ENCODE data around the gene GALNT10.

GALNT10 gene

DNA sequence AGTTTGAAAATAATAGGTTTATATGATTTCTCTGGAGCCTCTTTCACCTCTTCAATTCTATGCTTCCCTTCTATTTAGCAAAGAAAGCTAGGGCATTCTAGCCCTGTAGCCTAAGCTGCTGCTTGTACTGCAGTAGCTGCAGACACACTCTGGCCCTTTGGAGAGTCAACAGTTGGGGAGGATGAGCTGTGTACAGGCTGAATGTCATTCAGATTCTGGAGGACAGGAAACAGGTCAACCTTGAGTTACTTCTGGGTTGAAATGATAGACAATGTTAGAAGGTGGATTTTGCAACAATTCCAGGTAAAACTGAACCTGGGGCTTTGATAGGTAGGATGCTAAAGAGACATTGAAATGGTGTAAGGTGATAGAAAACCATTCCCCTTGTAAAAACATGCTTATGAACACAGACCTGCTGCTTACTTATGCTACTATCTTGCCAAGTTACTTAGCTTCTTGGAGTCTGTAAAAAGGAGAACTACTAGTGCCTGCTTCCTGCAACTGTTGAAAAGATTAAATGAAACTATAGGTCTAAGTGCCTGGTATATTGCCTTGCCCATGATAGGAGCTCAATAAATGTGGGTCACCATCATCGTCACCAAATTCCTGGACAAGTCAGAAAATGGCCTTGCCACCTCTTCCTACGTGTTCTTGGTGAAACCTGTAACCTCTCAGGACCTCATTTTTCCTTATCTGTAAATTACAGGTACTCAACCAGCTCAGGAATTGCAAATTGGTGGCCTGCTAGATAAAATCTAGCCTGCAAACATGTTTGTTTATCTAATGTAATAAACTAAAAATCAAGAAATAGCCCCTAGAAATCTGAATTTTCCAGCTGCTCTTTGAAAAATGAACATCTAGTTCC is 83.7 kb downstream of the GALNT10 start:
- Histone ChIP-seq H3K27ac (ENCODE audit: low read depth in 2 of 2, low read length in 2 of 2) (no peak overlapping the region), H3K4me1 (ENCODE audit: control insufficient read depth in 2 of 2, insufficient read depth in 2 of 2, low read length in 2 of 2) (peaks cover 4 to 18% of the 10 kb centered on the region in 2 donors), H3K9me3 (ENCODE audit: control insufficient read depth in 2 of 2, low read length in 2 of 2) (no peaks in the 10 kb centered on the region), H3K4me3 (ENCODE audit: low read length in 2 of 2) (no peak overlapping the region), H3K9ac (ENCODE audit: low read depth in 1 of 2, low read length in 2 of 2) (no peak overlapping the region), H3K36me3 (ENCODE audit: control insufficient read depth in 2 of 2, insufficient read depth in 2 of 2, low read length in 2 of 2) (no peaks in the 10 kb centered on the region), H3K27me3 (ENCODE audit: control insufficient read depth in 2 of 2, insufficient read depth in 2 of 2, low read length in 2 of 2) (no peaks in the 10 kb centered on the region)

DNA sequence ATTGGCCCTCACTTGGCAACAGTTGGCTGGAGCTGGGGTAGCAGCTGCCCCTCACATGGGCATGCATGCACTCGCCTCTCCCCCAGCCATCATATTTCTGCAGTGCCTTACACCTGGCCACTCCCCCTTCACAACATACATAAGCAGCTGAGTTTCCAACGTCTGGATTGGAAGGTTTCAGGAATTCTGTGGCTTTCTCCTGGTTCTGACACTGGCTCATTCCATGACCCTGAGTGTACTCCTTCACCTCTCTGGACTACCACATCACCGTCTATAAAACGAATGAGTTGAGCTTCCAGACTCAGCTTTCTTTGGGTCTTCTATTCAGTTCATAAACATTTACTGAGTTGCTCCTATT is 84.3 kb downstream of the GALNT10 start:
- no peaks in the 10 kb centered on the region for H3K9me3 ChIP-seq (ENCODE audit: control insufficient read depth in 2 of 2, low read length in 2 of 2)
- peaks cover 4 to 18% of the 10 kb centered on the region in 2 donors for H3K4me1 ChIP-seq (ENCODE audit: control insufficient read depth in 2 of 2, insufficient read depth in 2 of 2, low read length in 2 of 2)
- H3K4me3 ChIP-seq (ENCODE audit: low read length in 2 of 2), result no peak overlapping the region
- H3K27ac ChIP-seq (ENCODE audit: low read depth in 2 of 2, low read length in 2 of 2), result no peak overlapping the region
- H3K27me3 ChIP-seq (ENCODE audit: control insufficient read depth in 2 of 2, insufficient read depth in 2 of 2, low read length in 2 of 2), result no peaks in the 10 kb centered on the region
- H3K9ac ChIP-seq (ENCODE audit: low read depth in 1 of 2, low read length in 2 of 2), result no peak overlapping the region
- H3K36me3 ChIP-seq (ENCODE audit: control insufficient read depth in 2 of 2, insufficient read depth in 2 of 2, low read length in 2 of 2), result no peaks in the 10 kb centered on the region

- H3K27me3 ChIP-seq (ENCODE audit: control insufficient read depth in 2 of 2, insufficient read depth in 2 of 2, low read length in 2 of 2), result no peaks in the 10 kb centered on the region
- no peak overlapping the region for H3K27ac ChIP-seq (ENCODE audit: low read depth in 2 of 2, low read length in 2 of 2)
- H3K4me1 ChIP-seq (ENCODE audit: control insufficient read depth in 2 of 2, insufficient read depth in 2 of 2, low read length in 2 of 2), result peaks cover 4 to 18% of the 10 kb centered on the region in 2 donors
- H3K4me3 ChIP-seq (ENCODE audit: low read length in 2 of 2), result no peak overlapping the region
- no peaks in the 10 kb centered on the region for H3K9me3 ChIP-seq (ENCODE audit: control insufficient read depth in 2 of 2, low read length in 2 of 2)
- no peak overlapping the region for H3K9ac ChIP-seq (ENCODE audit: low read depth in 1 of 2, low read length in 2 of 2)
- no peaks in the 10 kb centered on the region for H3K36me3 ChIP-seq (ENCODE audit: control insufficient read depth in 2 of 2, insufficient read depth in 2 of 2, low read length in 2 of 2)
These were observed 85.0 kb downstream of the GALNT10 start for GRCh38 chr5:154275566-154275965.

DNA sequence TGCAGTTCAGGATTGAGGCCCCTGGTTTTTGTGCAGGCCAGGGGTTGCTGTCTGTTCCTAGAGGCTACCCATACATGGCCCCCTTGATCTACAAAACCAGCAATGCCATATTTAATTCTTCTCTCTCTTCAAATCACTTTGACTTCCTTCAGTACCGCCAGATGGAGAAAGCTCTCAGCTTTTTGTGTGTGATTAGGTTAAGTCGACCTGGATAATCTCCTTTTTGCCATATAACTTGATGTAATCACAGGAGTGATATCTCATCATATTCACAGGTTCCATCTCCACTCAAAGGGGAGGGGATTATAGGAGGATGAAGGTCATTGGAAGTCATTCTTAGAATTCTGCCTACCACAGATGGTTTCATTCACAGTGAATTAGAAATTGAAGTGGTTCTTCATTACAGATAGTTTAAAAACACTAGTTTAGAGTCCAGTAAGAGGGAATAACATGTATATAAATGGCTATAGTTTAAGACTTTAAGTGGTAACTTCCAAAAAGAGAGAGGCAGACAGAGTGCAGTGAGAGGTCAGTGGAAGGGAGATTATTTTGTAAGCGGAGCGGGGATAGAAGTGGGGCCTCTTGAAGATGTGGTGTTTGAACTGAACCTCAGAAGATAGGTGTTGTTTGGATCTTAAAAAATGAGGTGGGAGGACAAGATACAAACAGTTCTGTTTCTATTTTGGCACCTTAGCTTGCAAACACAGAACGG is 85.9 kb downstream of the GALNT10 start:
- H3K9me3 ChIP-seq (ENCODE audit: control insufficient read depth in 2 of 2, low read length in 2 of 2), result no peaks in the 10 kb centered on the region
- H3K27me3 ChIP-seq (ENCODE audit: control insufficient read depth in 2 of 2, insufficient read depth in 2 of 2, low read length in 2 of 2), result no peaks in the 10 kb centered on the region
- H3K36me3 ChIP-seq (ENCODE audit: control insufficient read depth in 2 of 2, insufficient read depth in 2 of 2, low read length in 2 of 2), result no peaks in the 10 kb centered on the region
- H3K4me3 ChIP-seq (ENCODE audit: low read length in 2 of 2), result no peak overlapping the region
- no peak overlapping the region for H3K9ac ChIP-seq (ENCODE audit: low read depth in 1 of 2, low read length in 2 of 2)
- H3K27ac ChIP-seq (ENCODE audit: low read depth in 2 of 2, low read length in 2 of 2), result no peak overlapping the region
- peaks cover 4 to 18% of the 10 kb centered on the region in 2 donors for H3K4me1 ChIP-seq (ENCODE audit: control insufficient read depth in 2 of 2, insufficient read depth in 2 of 2, low read length in 2 of 2)

GRCh38 chr5:154276973-154277331 is 86.4 kb downstream of the GALNT10 start:
- Histone ChIP-seq H3K4me1 (ENCODE audit: control insufficient read depth in 2 of 2, insufficient read depth in 2 of 2, low read length in 2 of 2) (peaks cover 4 to 18% of the 10 kb centered on the region in 2 donors), H3K27me3 (ENCODE audit: control insufficient read depth in 2 of 2, insufficient read depth in 2 of 2, low read length in 2 of 2) (no peaks in the 10 kb centered on the region), H3K27ac (ENCODE audit: low read depth in 2 of 2, low read length in 2 of 2) (no peak overlapping the region), H3K36me3 (ENCODE audit: control insufficient read depth in 2 of 2, insufficient read depth in 2 of 2, low read length in 2 of 2) (no peaks in the 10 kb centered on the region), H3K9ac (ENCODE audit: low read depth in 1 of 2, low read length in 2 of 2) (no peak overlapping the region), H3K4me3 (ENCODE audit: low read length in 2 of 2) (no peak overlapping the region), H3K9me3 (ENCODE audit: control insufficient read depth in 2 of 2, low read length in 2 of 2) (no peaks in the 10 kb centered on the region)

- H3K9ac ChIP-seq (ENCODE audit: low read depth in 1 of 2, low read length in 2 of 2), result no peak overlapping the region
- no peak overlapping the region for H3K27ac ChIP-seq (ENCODE audit: low read depth in 2 of 2, low read length in 2 of 2)
- H3K9me3 ChIP-seq (ENCODE audit: control insufficient read depth in 2 of 2, low read length in 2 of 2), result no peaks in the 10 kb centered on the region
- no peaks in the 10 kb centered on the region for H3K36me3 ChIP-seq (ENCODE audit: control insufficient read depth in 2 of 2, insufficient read depth in 2 of 2, low read length in 2 of 2)
- no peak overlapping the region for H3K4me3 ChIP-seq (ENCODE audit: low read length in 2 of 2)
- H3K27me3 ChIP-seq (ENCODE audit: control insufficient read depth in 2 of 2, insufficient read depth in 2 of 2, low read length in 2 of 2), result no peaks in the 10 kb centered on the region
- H3K4me1 ChIP-seq (ENCODE audit: control insufficient read depth in 2 of 2, insufficient read depth in 2 of 2, low read length in 2 of 2), result peaks cover 4 to 18% of the 10 kb centered on the region in 2 donors
These were observed 87.0 kb downstream of the GALNT10 start for GRCh38 chr5:154277499-154277898.

DNA sequence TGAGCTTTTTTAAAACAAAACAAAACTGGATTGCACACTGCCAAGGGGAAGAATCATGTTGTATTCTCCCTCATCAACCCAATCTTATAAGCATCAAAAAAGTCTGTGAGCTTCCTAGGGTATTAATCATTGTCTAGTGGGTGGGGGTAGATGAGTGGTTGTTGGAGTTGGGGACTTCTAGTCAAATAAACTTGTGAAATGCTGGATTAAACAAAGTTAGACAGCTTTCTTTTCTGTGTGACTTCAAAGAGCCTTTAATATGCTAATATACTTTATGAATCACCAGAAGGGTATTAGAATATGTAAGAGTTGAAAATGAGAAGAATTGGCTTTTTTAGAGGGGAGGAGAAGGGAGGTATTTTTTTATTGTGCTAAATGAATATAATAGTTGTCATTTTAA is 87.7 kb downstream of the GALNT10 start:
- no peak overlapping the region for H3K27ac ChIP-seq (ENCODE audit: low read depth in 2 of 2, low read length in 2 of 2)
- H3K4me1 ChIP-seq (ENCODE audit: control insufficient read depth in 2 of 2, insufficient read depth in 2 of 2, low read length in 2 of 2), result peaks cover 0 to 11% of the 10 kb centered on the region in 2 donors
- H3K27me3 ChIP-seq (ENCODE audit: control insufficient read depth in 2 of 2, insufficient read depth in 2 of 2, low read length in 2 of 2), result no peaks in the 10 kb centered on the region
- H3K4me3 ChIP-seq (ENCODE audit: low read length in 2 of 2), result no peak overlapping the region
- no peaks in the 10 kb centered on the region for H3K9me3 ChIP-seq (ENCODE audit: control insufficient read depth in 2 of 2, low read length in 2 of 2)
- H3K36me3 ChIP-seq (ENCODE audit: control insufficient read depth in 2 of 2, insufficient read depth in 2 of 2, low read length in 2 of 2), result no peaks in the 10 kb centered on the region
- no peak overlapping the region for H3K9ac ChIP-seq (ENCODE audit: low read depth in 1 of 2, low read length in 2 of 2)

DNA sequence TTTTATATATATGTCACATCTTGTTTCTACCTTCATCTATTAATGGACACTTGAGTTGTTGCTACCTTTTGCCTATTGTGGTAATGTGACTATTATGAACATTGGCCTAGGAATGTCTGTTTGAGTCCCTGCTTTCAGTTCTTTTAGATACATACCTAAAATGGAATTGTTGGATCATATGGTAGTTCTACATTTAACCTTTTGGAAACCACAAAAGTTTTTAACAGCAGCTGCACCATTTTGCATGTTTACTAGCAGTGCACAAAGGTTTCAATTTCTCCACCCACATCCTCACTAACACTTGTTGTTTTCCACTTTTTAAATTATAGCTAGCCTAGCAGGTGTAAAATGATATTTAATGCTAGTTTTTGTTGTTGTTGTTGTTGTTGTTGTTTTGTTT is 88.4 kb downstream of the GALNT10 start:
- H3K36me3 ChIP-seq (ENCODE audit: control insufficient read depth in 2 of 2, insufficient read depth in 2 of 2, low read length in 2 of 2), result no peaks in the 10 kb centered on the region
- no peak overlapping the region for H3K9ac ChIP-seq (ENCODE audit: low read depth in 1 of 2, low read length in 2 of 2)
- peaks cover 0 to 6% of the 10 kb centered on the region in 2 donors for H3K4me1 ChIP-seq (ENCODE audit: control insufficient read depth in 2 of 2, insufficient read depth in 2 of 2, low read length in 2 of 2)
- no peak overlapping the region for H3K4me3 ChIP-seq (ENCODE audit: low read length in 2 of 2)
- no peak overlapping the region for H3K27ac ChIP-seq (ENCODE audit: low read depth in 2 of 2, low read length in 2 of 2)
- no peaks in the 10 kb centered on the region for H3K9me3 ChIP-seq (ENCODE audit: control insufficient read depth in 2 of 2, low read length in 2 of 2)
- H3K27me3 ChIP-seq (ENCODE audit: control insufficient read depth in 2 of 2, insufficient read depth in 2 of 2, low read length in 2 of 2), result no peaks in the 10 kb centered on the region

DNA sequence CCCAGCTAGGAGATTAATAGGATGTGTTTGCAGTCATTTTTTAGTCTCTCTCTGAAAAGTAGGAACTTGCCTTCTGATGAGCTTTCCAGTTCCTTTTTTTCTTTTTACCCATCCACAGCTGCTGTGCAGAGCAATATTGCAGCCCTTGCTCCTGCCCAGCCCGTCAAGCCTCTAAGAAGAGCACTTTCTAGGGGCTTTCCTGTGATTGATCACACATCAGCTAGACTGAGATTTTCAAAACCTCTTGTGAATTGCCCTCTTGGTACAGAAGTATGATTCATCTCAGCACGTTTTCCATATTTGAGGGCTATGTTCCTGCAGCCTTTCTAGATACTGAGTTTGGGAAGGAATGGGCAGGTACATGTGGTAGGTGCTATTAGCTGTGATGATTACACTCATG is 93.9 kb downstream of the GALNT10 start:
- no peak overlapping the region for H3K27ac ChIP-seq (ENCODE audit: low read depth in 2 of 2, low read length in 2 of 2)
- peaks cover 8 to 10% of the 10 kb centered on the region in 2 donors for H3K4me1 ChIP-seq (ENCODE audit: control insufficient read depth in 2 of 2, insufficient read depth in 2 of 2, low read length in 2 of 2)
- H3K9ac ChIP-seq (ENCODE audit: low read depth in 1 of 2, low read length in 2 of 2), result no peak overlapping the region
- no peaks in the 10 kb centered on the region for H3K27me3 ChIP-seq (ENCODE audit: control insufficient read depth in 2 of 2, insufficient read depth in 2 of 2, low read length in 2 of 2)
- no peaks in the 10 kb centered on the region for H3K9me3 ChIP-seq (ENCODE audit: control insufficient read depth in 2 of 2, low read length in 2 of 2)
- H3K36me3 ChIP-seq (ENCODE audit: control insufficient read depth in 2 of 2, insufficient read depth in 2 of 2, low read length in 2 of 2), result no peaks in the 10 kb centered on the region
- H3K4me3 ChIP-seq (ENCODE audit: low read length in 2 of 2), result no peak overlapping the region

DNA sequence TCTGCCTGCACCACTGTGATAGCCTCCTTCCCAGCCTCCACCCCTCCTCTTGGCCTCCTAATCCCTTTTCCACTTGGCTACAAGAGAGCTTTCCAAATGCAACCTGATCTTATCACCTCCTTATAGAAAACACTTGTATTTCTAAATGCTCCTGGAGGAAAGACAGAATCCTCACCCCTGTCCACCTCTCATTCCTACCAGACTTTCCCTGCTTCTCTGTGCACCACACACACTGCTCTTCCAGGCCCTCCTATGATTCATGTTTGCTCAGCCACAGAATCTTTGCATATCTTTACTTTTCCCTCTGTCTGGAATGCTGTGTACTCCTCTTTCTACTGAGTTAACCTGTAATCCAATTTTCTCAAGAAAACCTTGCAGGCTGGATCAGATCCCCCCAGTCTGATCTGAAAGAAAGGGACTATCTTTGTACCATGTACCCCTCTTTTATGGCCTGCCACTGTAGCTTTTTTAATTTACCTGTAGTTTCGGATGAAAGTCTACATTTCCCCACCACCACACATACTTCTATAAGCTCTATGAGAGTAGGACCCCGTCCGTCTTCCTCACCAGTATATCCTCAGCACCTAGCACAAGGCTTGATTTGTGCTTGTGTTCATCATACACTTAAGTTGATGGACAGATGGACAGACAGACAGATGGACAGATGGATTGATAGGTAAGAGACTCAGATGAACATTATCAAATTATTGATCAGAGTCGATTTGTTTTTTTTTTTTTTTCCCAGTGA is 95.3 kb downstream of the GALNT10 start:
- H3K9ac ChIP-seq (ENCODE audit: low read depth in 1 of 2, low read length in 2 of 2), result no peak overlapping the region
- no peaks in the 10 kb centered on the region for H3K27me3 ChIP-seq (ENCODE audit: control insufficient read depth in 2 of 2, insufficient read depth in 2 of 2, low read length in 2 of 2)
- peaks cover 8 to 10% of the 10 kb centered on the region in 2 donors for H3K4me1 ChIP-seq (ENCODE audit: control insufficient read depth in 2 of 2, insufficient read depth in 2 of 2, low read length in 2 of 2)
- H3K36me3 ChIP-seq (ENCODE audit: control insufficient read depth in 2 of 2, insufficient read depth in 2 of 2, low read length in 2 of 2), result no peaks in the 10 kb centered on the region
- no peak overlapping the region for H3K4me3 ChIP-seq (ENCODE audit: low read length in 2 of 2)
- no peak overlapping the region for H3K27ac ChIP-seq (ENCODE audit: low read depth in 2 of 2, low read length in 2 of 2)
- no peaks in the 10 kb centered on the region for H3K9me3 ChIP-seq (ENCODE audit: control insufficient read depth in 2 of 2, low read length in 2 of 2)
